LNCAP (cell line): ENCODE results near the gene ACTR3C.

Experiments
- CTCF ChIP-seq: fragments of 450-650 bp; IDR thresholded peaks from 2 replicates; pipeline ENCODE4 v1.5.1; 2017; ENCODE audit warnings: mild to moderate bottlenecking

ACTR3C gene

GRCh38 chr7:150324373-150324961 lies 1.1 kb upstream of the ACTR3C start:
- TF ChIP-seq CTCF, result no peak

DNA sequence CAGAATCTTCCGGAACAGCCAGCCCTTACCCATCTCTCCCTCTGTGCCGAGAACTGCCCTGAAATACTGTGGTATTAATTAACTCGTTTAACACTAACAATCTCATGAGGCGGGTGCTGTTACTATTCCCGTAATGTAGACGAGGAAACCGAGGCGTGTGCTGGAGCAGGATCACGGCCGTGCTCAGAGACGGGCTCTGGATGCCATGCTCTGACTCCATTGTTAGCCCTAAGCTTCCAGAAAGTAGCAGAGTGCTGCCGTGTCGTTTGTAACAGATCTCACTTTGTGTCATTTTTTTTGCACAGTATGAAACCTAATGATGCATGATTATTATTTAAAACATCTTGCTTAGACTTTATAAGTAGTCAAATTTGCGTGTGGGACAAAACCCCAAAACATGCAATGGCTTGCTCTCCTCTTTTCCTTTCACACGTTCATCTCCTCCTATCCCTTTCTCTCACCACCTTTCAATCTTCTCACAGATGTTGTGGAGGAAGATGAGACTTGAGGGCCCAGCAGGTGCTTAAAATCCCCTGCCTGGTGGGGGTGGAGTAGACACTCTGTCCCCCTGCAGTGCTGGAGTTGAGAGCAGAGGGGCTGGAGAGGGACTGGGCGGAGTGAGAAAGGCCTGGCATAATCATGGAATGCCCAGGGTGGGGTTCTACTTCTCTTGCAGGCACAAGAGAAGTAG lies 482 bp upstream of the ACTR3C start:
- TF ChIP-seq CTCF, result no peak; the same call in 1 of the 2 replicates

- no peak for TF ChIP-seq CTCF
These were observed 1.1 kb downstream of the ACTR3C start for GRCh38 chr7:150322114-150322832.

DNA sequence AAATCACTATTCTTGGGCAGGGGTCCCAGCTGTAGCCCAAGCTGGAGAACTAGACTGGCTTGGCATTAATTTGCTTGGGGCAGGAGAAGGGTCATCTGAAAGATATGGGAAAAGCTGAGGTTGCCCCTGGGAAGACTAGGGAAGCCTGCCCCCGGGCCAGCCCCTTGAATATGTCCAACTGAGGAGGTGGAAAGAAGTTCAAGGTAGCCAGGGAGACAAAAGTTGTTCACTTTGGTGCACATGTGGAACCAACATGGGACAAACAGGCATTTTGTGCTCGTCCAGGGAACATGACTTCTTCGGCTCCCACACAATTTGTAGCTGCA lies 1.6 kb downstream of the ACTR3C start:
- no peak for TF ChIP-seq CTCF

DNA sequence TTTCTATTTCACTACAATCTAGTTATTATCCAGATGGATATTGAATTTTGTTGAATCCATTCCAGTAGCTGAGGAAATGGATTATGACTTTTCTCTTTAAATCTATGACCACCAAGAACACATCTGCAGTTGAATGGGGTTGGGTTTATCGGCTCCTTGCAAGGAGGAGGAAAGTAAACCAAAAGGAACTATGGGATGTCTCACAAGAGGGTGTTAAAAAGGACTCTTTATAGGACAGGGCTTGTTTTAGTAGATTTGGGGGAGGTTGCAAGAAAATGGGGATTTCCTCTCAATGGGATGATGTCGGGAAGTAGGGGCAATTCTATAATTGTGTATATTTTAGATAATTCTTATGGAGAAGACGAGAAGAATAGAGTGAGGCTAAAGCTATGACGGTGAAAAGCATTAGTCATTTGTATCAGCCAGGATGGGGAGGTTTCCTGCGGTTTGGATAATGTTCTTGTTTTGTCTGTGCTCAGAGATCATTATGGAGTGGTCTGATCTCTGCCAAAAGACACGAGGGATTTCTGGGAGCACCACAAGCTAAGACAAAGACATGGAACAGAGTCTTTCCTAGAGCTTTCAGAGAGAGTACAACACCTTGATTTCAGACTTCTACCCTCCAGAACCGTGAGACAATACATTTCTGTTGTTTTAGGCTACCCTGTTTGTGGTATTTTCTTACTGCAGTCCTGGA lies 5.4 kb downstream of the ACTR3C start:
- TF ChIP-seq CTCF, result no peak

GRCh38 chr7:150314639-150315239 lies 8.6 kb downstream of the ACTR3C start:
- TF ChIP-seq CTCF, result no peak

- no peak for TF ChIP-seq CTCF
These were observed 9.5 kb downstream of the ACTR3C start for GRCh38 chr7:150313870-150314269.
